KOPT-K1 (cell line): Measurements from ENCODE around the gene COX7B.
"Not testable (repeated sequence)": the region's sequence is repeated elsewhere in the genome, so short reads cannot be mapped to it uniquely, and the experiment has no call there.

ENCODE experiments used
- H3K27ac ChIP-seq: fragments of 200-600 bp; sonication (generic); 2 replicates; pipeline ENCODE4 v1.5.1; 2016; ENCODE audit warnings: antibody characterized with exemption, mild to moderate bottlenecking, low read depth, low read length; ENCODE audit not compliant: poor library complexity, severe bottlenecking
- H3K36me3 ChIP-seq: fragments of 200-600 bp; sonication (generic); 2 replicates; pipeline ENCODE4 v1.5.1; 2017; ENCODE audit warnings: antibody characterized with exemption, mild to moderate bottlenecking, low read length, moderate library complexity; ENCODE audit not compliant: insufficient read depth
- H3K9me3 ChIP-seq: fragments of 200-600 bp; sonication (generic); 2 replicates; pipeline ENCODE4 v1.5.1; 2017; ENCODE audit warnings: antibody characterized with exemption, low read length, mild to moderate bottlenecking; ENCODE audit not compliant: insufficient read depth, poor library complexity, severe bottlenecking

The COX7B gene

DNA sequence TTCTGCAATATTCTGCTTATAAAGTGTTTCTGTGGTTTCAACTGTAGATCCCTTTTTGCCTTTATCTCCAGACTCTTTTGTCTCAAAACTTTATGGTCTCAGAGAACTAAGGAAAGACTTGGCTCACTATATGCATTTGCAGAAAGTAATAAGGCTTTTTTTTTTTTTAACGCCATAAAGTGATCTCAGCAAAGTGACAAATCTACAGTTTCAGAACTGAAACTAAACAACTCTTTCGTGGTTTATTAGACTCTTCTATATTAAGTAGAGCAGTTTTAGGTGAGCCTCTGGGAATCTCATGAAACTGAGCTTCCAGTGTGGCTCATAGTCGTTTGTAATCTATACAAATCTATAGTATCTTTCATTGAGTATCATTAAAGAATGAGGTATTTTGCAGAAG lies 26.5 kb downstream of the COX7B start:
- no peaks in the 10 kb centered on the region for H3K9me3 ChIP-seq
- peak overlapping the region; percentile 5 for H3K27ac ChIP-seq
- no peaks in the 10 kb centered on the region for H3K36me3 ChIP-seq

DNA sequence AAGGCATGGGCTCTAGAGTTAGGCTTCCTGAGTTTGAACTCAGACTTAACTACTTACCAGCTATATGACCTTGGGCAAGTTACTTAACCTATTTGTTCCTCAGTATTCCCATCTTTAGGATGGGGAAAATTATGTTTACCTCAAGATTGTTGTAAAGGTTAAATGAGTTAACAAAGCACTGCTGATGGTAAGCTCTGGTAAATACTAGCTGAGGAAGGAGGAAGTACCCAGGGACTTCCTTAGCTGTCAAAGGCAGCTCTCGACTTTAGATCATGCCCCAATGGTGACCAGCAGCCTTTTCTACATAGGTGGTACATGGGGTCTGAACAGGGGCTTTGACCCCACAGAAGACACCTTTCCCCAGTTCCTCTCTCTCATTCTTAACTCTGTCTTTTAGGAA lies 31.3 kb downstream of the COX7B start:
- H3K9me3 ChIP-seq: no peaks in the 10 kb centered on the region
- no peak overlapping the region for H3K27ac ChIP-seq
- no peaks in the 10 kb centered on the region for H3K36me3 ChIP-seq

DNA sequence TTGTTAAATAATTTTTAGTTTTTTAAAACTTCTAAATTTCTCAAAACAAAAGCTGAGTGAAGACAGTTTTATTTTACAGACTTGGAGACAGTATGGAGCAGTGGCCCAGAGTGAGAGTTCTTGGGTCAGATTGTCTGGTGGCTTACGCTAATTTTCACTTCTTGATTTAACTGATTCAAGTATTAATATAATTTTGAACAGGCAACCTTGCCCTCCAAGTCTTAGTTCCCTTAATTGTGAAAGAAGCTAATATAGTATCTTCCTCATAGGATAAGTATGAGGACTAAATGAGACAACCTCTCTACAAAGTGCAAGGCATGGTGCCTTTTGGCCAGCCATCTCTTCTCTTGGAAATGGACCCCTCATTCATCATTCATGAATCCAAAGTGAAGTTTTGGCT lies 36.6 kb downstream of the COX7B start:
- H3K36me3 ChIP-seq: no peaks in the 10 kb centered on the region
- no peaks in the 10 kb centered on the region for H3K9me3 ChIP-seq
- H3K27ac ChIP-seq: no peak overlapping the region

DNA sequence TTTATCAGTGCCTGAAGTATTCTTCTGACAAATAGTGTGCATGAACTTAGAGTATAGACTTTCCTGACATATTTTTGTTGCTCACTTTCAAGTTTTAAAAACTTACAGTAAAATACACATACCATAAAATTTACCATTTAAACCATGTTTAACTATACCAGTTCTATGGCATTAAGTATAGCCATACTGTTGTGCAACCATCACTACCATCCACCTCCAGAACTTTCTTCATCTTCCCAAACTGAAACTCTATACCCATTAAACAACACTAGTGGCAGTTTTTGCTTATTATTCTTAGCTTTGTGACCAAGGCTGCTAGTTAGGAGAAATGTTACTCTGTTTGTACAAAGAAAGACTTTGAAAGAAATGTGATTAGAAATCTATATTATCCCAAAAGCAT lies 37.0 kb downstream of the COX7B start:
- Histone ChIP-seq H3K9me3 (no peaks in the 10 kb centered on the region), H3K27ac (no peak overlapping the region), H3K36me3 (no peaks in the 10 kb centered on the region)

DNA sequence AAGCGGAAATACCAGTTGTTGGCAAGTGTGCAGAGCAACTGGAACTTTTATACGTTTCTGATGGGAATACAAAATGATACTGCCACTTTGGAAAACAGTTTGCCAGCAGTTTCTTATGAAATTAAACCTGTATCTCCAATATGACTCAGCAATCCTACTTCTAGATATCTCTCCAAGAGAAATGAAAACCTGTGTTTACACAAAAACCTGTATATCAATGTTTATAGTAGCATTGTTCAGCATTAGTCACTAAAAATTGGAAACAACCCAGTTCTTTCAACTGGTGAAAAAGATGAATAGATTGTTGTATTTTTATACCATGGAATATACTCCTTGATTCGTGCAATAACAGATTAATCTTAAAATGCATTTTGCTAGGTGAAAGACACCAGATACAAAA lies 38.0 kb downstream of the COX7B start:
- H3K36me3 ChIP-seq: no peaks in the 10 kb centered on the region
- no peak overlapping the region for H3K27ac ChIP-seq
- no peaks in the 10 kb centered on the region for H3K9me3 ChIP-seq

DNA sequence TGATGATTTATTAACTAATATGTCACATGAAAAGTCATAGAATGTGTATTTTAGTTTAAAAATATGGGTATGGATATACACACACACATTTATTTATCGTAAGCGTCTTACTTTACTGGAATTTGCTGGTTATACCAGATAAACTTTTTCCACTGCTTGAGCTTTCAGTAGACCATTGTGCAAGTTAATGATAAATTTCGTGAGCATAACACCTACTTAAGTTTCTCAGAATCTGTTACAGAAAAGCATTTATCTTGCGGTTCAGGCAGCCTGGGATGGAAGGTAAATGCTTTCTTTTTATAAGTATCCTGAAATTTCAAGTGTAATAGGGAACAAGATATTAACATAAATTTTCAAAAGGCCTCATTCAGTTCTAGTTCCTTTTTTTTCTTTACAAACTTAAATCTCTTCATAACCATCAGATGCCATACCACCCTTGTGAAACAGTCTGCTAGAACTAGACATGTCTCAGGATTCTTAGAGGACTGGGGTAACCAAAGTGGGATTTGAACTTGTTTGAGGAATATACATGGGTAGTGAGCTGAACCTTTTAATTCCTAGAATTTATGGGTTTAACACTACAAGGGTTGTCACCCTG lies 38.9 kb downstream of the COX7B start:
- Histone ChIP-seq H3K27ac (no peak overlapping the region), H3K36me3 (no peaks in the 10 kb centered on the region)

DNA sequence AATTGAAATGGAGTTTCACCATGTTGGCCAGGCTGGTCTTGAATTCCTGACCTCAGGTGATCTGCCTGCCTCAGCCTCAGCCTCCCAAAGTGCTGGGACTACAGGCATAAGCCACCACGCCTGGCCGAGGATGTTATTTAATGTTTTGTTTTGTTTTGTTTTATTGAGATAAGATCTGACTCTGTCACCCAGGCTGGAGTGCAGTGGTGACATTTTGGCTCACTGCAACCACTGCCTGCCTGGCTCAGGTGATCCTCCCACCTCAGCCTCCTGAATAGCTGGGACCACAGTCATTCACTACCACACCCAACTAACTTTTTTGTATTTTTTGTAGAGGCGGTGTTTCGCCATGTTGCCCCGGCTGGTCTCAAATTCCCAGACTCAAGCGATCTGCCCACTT lies 45.8 kb downstream of the COX7B start:
- H3K27ac ChIP-seq, H3K9me3 ChIP-seq, H3K36me3 ChIP-seq: not testable (repeated sequence)

More for the DNA sequence above, 38.9 kb downstream of the COX7B start:
- H3K9me3 ChIP-seq: no peaks in the 10 kb centered on the region

DNA sequence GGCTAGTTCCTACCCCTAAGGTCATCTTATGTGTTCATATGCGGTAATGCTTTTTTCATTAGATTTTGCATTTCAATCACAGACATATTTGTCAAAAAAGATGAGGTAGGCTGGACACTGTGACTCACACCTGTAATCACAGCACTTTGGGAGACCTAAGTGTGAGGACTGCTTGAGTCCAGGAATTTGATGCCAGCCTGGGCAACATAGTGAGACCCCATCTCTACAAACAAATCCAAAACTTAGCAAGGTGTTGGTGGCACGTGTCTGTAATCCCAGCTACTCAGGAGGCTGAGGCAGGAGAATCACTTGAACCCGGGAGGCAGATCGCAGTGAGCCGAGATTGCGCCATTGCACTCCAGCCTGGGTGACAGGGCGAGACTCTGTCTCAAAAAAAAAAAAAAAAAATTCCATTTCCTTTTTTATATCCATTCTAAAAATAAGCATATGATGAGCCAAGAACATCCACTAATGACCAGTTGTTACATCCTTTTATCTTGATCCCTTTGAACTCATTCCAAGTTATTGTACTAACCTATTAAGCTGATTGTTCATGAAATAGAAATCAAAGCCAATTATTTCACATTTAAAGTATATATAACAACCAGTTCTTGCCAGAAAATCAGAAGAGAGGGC lies 46.8 kb downstream of the COX7B start:
- Histone ChIP-seq H3K9me3 (no peaks in the 10 kb centered on the region), H3K36me3 (no peaks in the 10 kb centered on the region), H3K27ac (no peak overlapping the region)

DNA sequence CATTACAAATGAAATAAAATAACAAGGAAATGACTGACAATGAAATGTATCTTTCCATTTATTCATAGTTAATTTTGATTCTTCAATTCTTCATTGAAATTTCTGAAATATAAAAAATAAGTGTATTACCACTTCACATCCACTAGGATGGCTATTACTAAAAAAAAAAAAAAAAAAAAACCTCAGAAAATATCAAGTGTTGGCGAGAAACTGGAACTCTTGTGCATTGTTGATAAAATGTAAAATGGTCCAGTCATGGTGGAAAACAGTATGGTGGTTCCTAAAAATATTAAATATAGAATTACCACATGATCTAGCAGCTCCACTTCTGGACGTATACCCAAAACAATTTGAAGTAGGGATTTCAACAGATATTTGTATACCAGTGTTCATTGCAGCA lies 47.3 kb downstream of the COX7B start:
- H3K27ac ChIP-seq: no peak overlapping the region
- H3K9me3 ChIP-seq: no peaks in the 10 kb centered on the region

DNA sequence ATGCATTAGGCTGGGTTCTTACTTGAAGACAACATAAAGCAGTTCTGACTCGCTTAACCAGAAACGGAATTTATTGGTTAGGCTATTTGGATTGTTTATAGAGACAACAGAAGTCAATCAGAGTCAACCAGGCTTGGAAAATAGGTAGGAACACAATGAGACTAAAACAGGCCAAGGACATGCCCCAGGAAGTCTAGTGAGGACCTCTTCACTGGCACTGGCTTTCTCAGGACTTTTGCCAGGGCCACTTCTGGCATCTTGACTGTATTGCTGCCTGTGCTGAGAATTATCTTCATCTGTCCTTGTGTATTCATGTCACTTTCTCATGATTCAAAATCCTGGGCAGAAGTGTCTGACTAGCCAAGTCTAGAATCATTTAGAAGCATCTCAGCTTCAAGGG lies 50.6 kb downstream of the COX7B start:
- Histone ChIP-seq H3K27ac (no peak overlapping the region), H3K36me3 (no peaks in the 10 kb centered on the region), H3K9me3 (no peaks in the 10 kb centered on the region)

More for the DNA sequence above, 47.3 kb downstream of the COX7B start:
- no peaks in the 10 kb centered on the region for H3K36me3 ChIP-seq

DNA sequence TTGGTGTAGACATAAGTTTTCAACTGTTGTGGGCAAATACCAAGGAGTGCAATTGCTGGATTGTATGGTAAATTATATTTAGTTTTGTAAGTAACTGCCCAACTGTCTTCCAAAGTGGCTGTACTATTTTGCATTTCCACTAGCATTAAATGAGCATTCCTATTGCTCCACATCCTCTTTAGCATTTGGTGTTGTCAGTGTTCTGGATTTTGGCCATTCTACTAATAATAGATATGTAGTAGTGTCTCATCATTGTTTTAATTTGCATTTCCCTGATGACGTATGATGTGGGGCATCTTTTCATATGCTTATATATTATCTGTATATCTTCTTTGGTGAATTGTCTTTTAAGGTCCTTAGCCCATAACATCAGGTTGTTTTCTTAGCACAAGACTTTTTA lies 52.9 kb downstream of the COX7B start:
- Histone ChIP-seq H3K27ac (no peak overlapping the region), H3K9me3 (no peaks in the 10 kb centered on the region), H3K36me3 (no peaks in the 10 kb centered on the region)

DNA sequence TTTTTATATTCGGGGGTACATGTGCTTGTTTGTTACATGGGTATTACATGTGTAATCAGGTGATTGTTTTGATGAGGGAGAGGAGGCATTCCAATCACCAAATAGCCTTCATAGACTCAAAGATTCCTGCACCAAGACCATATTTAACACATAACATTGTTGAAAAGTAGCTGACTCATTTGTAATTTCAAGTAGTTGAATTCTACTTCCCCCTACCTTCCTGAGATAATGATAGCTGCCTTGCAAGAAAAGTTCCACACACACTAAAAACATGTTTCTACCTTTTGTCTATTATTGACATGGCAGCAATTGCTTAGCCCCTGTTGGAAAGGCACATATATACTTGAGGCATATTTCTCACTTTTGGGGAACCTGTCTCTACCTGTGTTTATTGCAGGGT lies 54.0 kb downstream of the COX7B start:
- H3K27ac ChIP-seq: no peak overlapping the region
- H3K36me3 ChIP-seq: no peaks in the 10 kb centered on the region
- no peaks in the 10 kb centered on the region for H3K9me3 ChIP-seq

DNA sequence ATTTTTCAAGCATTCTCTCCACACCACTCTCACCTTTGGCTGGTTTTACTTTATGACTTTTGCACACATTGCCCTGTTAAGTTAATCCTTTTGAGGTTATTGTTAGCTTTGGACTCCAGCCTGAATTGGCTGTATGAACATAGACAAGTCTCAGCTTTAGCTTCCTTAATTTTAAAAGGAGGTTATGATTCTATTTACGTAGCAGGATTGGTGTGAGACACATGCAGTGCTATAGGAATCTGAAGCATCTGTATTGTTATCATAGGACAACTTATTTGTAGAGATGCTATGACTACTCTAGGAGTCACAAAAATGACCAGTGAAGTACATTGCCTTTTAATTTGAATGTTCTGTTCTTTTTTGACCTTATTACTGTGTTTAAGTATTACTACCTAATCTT lies 54.4 kb downstream of the COX7B start:
- Histone ChIP-seq H3K36me3 (no peaks in the 10 kb centered on the region), H3K27ac (no peak overlapping the region), H3K9me3 (no peaks in the 10 kb centered on the region)
